Cardiac muscle cell (in vitro differentiated cells and primary cell): Measurements from ENCODE around the gene NKX2-4. TPM values are rescaled to one million over a fixed set of nuclear protein-coding genes. Genes with fewer than 3 reads are reported as not detected.

Source experiments
- DNase-seq, 2 donors: peaks; one replicate each; pipeline versions ENCODE4 v3.0.0 to v3.0.0-alpha.2; 2010 to 2017; ENCODE audit warnings: low read depth in 1 of 2, low spot score in 1 of 2
- H3K27ac ChIP-seq: fragments of 200-600 bp; sonication (generic); 2 replicates; pipeline ENCODE4 v1.5.1; 2016
- H3K27me3 ChIP-seq: fragments of 200-600 bp; sonication (generic); 2 replicates; pipeline ENCODE4 v1.6.0; 2016; ENCODE audit warnings: control low read depth
- H3K36me3 ChIP-seq: fragments of 200-600 bp; sonication (generic); 2 replicates; pipeline ENCODE4 v1.5.1; 2016; ENCODE audit warnings: control low read depth
- H3K4me1 ChIP-seq: fragments of 200-600 bp; sonication (generic); 2 replicates; pipeline ENCODE4 v1.8.1; 2017; ENCODE audit warnings: low read depth, mild to moderate bottlenecking, mixed run types
- H3K4me3 ChIP-seq: fragments of 200-600 bp; sonication (generic); 2 replicates; pipeline ENCODE4 v1.5.1; 2016; ENCODE audit warnings: mild to moderate bottlenecking
- H3K9me3 ChIP-seq: fragments of 200-600 bp; sonication (generic); 2 replicates; pipeline ENCODE4 v1.5.1; 2017; ENCODE audit warnings: low read depth, mild to moderate bottlenecking, control low read depth
- polyA plus RNA-seq: library from polyadenylated mRNA; unstranded; fragments of >200 nt; fragmentation: Nextera tagmentation; extraction: Ambion mirVana; gene quantifications from 2 replicates; pipeline ENCODE4 v1.2.1, GENCODE V29; 2016
- total RNA-seq: library from RNA; depleted of rRNA; stranded (reverse); fragments of >200 nt; gene quantifications from 2 replicates; pipeline ENCODE4 v1.2.3, GENCODE V29; 2016
- TF ChIP-seq, protein P1 (sequence below): IDR thresholded peaks from 2 replicates; pipeline ENCODE4 v1.5.1; 2012; ENCODE audit warnings: low read depth, mild to moderate bottlenecking, low read length

NKX2-4 gene
- total and polyA plus RNA-seq, 2 experiments from 2014 or later: not detected

DNA sequence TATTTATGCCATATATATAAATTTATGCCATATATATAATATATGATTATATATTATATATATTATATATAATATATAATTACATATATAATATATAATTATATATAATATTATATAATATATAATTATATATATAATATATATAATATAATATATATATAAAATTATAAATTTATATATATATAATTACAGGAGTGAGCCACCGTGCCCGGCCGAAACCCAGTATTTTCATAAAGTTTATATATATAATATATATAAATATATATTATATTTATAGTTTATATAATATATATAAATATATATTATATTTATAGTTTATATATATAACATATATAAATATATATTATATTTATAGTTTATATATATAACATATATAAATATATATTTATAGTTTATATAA lies 31.6 kb downstream of the NKX2-4 start:
- Histone ChIP-seq H3K4me1 (no peaks in the 10 kb centered on the region), H3K36me3 (peaks cover 33% of the 10 kb centered on the region), H3K27ac (no peak overlapping the region), H3K4me3 (no peak overlapping the region), H3K9me3 (no peaks in the 10 kb centered on the region), H3K27me3 (no peaks in the 10 kb centered on the region)
- TF ChIP-seq, protein P1, sequence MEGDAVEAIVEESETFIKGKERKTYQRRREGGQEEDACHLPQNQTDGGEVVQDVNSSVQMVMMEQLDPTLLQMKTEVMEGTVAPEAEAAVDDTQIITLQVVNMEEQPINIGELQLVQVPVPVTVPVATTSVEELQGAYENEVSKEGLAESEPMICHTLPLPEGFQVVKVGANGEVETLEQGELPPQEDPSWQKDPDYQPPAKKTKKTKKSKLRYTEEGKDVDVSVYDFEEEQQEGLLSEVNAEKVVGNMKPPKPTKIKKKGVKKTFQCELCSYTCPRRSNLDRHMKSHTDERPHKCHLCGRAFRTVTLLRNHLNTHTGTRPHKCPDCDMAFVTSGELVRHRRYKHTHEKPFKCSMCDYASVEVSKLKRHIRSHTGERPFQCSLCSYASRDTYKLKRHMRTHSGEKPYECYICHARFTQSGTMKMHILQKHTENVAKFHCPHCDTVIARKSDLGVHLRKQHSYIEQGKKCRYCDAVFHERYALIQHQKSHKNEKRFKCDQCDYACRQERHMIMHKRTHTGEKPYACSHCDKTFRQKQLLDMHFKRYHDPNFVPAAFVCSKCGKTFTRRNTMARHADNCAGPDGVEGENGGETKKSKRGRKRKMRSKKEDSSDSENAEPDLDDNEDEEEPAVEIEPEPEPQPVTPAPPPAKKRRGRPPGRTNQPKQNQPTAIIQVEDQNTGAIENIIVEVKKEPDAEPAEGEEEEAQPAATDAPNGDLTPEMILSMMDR: no peak
- no peak for DNase-seq

DNA sequence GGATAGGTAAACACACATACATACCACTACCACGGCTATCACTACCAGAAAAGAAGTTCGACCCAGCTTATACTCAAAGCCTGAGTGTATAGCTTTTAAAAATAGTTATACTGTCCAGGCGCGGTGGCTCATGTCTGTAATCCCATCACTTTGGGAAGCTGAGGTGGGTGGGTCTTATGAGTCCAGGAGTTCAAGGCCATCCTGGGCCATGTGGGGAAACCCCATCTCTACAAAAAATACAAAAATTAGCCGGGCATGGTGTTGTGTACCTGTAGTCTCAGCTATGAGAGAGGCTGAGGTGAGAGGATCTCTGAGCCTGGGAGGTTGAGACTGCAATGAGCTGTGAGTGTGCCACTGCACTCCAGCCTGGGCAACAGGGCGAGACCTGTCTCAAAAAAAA lies 32.9 kb downstream of the NKX2-4 start:
- no peaks in the 10 kb centered on the region for H3K4me1 ChIP-seq
- no peaks in the 10 kb centered on the region for H3K27me3 ChIP-seq
- H3K4me3 ChIP-seq: no peak overlapping the region
- DNase-seq: no peak
- H3K36me3 ChIP-seq: peaks cover 31% of the 10 kb centered on the region
- H3K9me3 ChIP-seq: no peaks in the 10 kb centered on the region
- TF ChIP-seq, protein P1: no peak
- no peak overlapping the region for H3K27ac ChIP-seq

DNA sequence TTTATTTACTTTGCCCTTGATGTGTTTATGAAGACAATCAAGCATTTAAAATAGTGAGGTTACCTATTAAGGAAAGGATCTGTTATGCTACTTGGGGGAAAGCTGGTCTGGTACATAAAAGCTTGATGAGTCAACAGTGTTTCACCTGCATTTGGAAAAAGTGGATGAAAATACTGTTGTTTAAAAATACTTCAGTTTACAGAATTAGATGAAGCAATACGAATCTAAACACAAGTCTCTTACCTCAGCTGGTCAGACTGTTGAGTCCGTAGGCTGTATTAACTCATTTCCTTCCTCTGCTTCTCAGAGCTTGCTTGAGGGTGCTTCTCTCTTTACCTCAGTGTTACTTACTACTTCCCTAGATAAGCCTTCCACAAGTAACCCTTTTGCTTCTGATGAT lies 36.1 kb downstream of the NKX2-4 start:
- Histone ChIP-seq H3K27ac (no peak overlapping the region), H3K9me3 (no peaks in the 10 kb centered on the region), H3K4me1 (no peaks in the 10 kb centered on the region), H3K27me3 (no peaks in the 10 kb centered on the region), H3K4me3 (no peak overlapping the region), H3K36me3 (peaks cover 21% of the 10 kb centered on the region)
- peak in 1 of 2 donors; percentile 35 for DNase-seq
- TF ChIP-seq, protein P1: no peak

DNA sequence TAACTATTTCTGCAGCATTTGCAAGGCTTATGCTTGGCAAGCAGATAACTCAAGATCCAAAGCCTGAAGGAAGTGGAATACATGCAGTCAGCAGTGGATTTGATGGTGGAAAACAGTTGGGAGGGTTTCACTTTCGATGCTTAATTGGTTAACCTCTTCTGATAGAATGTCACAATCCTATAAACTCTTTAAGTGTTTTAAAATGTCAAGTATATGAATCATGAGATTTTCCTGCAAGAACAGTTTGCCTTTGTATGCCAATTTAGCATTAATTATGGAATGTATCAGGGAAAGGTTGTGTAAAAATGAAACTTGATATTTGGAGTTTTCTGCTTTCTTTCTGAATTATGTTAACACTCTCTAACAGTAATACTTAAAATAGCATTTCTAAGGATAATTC lies 36.6 kb downstream of the NKX2-4 start:
- Histone ChIP-seq H3K27me3 (no peaks in the 10 kb centered on the region), H3K4me1 (no peaks in the 10 kb centered on the region), H3K4me3 (no peak overlapping the region), H3K36me3 (peaks cover 24% of the 10 kb centered on the region), H3K27ac (no peak overlapping the region), H3K9me3 (no peaks in the 10 kb centered on the region)
- peak in 1 of 2 donors; percentile 24 for DNase-seq
- TF ChIP-seq, protein P1: no peak

DNA sequence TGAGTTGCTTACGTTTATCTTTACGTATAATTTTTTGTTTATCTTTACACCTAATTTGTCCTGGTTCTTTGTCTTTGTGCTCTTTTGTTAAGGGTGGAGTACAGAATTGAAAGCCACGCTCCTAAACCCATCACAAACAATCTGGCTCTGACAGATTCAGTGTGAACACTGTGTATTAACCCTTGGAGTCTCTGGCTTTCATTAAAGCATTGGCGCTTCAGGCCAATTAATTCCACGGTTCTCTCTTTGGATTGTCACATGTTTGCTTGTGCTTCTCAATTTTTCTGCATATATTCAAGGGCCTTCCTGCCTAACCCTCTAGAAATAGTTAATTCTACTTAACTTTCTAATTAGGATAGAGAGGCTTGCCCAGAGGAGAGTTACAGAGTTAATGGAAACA lies 38.6 kb downstream of the NKX2-4 start:
- H3K36me3 ChIP-seq: peaks cover 30% of the 10 kb centered on the region
- H3K27ac ChIP-seq: no peak overlapping the region
- no peak for DNase-seq
- H3K4me1 ChIP-seq: no peaks in the 10 kb centered on the region
- H3K27me3 ChIP-seq: no peaks in the 10 kb centered on the region
- TF ChIP-seq, protein P1: no peak
- no peak overlapping the region for H3K4me3 ChIP-seq
- no peaks in the 10 kb centered on the region for H3K9me3 ChIP-seq

DNA sequence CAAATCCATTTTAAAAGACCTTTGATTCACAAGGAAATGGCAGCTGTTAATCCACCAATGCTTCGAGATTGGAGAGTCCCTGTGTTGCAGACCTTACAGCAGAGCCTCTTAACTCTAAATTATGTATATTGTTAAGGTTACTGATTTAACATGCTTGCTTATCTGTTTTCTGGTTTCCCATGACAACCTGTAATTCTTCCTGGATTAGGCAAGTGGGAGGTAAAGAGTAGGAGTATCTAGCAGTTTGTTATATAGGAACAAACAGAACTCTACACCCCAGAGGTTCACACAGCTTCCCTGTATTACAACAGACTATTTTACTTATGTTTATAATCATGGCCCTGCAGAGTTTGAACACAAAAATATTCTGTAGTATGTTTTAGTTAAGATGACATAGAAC lies 39.5 kb downstream of the NKX2-4 start:
- peak in 1 of 2 donors; percentile 43 for DNase-seq
- TF ChIP-seq, protein P1: no peak
- H3K27me3 ChIP-seq: no peaks in the 10 kb centered on the region
- no peaks in the 10 kb centered on the region for H3K9me3 ChIP-seq
- H3K27ac ChIP-seq: no peak overlapping the region
- no peak overlapping the region for H3K4me3 ChIP-seq
- H3K36me3 ChIP-seq: peaks cover 30% of the 10 kb centered on the region
- H3K4me1 ChIP-seq: no peaks in the 10 kb centered on the region
